Regular cardiac myocyte (primary cell): ENCODE results near the gene MRPL16. TPM values are rescaled to one million over a fixed set of nuclear protein-coding genes. Genes with fewer than 3 reads are reported as not detected.

Experiments
- total RNA-seq: library from RNA; depleted of rRNA; stranded (reverse); fragments of >200 nt; gene quantifications from 2 replicates; pipeline ENCODE4 v1.2.3, GENCODE V29; 2014

MRPL16 gene
- total RNA-seq: 29.0 and 45.1 TPM in 2 replicates

DNA sequence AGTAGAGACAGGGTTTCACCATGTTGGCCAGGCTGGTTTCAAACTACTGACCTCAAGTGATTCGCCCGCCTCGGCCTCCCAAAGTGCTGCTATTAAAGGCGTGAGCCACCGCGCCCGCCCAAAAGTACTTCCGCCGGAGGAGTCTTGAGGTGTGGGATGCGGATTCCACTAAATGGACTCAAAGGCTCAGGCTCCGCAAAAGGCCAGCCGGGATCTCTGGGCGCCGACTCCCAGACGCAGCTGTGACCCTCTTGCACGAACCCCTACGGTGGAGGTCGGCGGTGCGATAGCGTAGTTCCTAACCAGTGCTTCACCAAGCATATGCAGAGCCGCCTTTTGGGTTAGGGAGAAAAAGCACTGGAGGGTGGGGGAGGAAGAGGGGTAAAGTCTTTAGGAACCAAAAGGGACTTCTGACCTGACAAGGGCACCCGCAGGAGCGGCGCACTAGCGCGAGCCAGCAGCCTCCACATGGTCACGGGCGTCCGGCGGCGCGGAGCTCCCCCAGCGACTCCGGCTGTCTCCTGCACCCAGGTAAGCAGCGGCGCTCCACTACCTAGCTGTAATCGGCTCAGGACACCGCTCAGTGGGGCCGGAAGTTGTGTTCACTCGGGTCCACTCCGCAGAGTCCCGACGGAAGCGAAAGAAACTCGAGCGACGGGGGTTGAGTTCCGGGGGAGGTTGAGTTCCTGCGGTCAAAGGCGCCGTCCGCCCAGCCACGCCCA is at the start of gene MRPL16:
Gene MRPL16 (minus strand): TSS at position 590 of the 722 bp plus-strand sequence. CDS start 120 bp downstream, at position 470.

DNA sequence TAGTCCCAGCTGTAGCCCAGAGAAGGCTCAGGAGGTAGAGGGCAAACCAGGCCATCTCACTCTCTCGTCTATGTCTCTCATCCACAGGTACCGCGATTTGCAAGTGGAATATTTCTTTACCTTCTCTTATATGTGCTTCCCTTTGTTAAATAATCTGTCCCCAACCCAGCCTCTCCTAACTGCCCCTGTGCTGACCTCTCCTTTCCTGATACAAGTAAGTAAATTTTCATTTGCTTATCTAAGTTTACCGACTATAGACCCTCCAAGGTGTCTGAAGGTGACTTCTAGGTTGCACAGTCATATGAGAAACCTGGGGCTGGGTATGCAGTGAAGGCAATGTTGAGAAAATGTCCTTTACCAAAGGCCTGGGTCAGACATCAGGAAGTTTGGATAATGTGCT is 34.8 kb upstream of the MRPL16 start, which contains the start of gene CBLIF:
Gene CBLIF (minus strand): TSS at position 101 of the 400 bp plus-strand sequence. CDS start 46 bp downstream, at position 55.

Other genes with a start within 250 kb of the MRPL16 start
- gene OSBP, start 195.0 kb downstream of the MRPL16 start, total RNA-seq: 29.1 and 30.4 TPM in 2 replicates
- gene PATL1, start 141.7 kb downstream of the MRPL16 start, total RNA-seq: 4.5 and 5.2 TPM in 2 replicates
- gene OR10V1, start 96.9 kb downstream of the MRPL16 start, total RNA-seq: not detected in 2 replicates
- gene STX3, start 55.4 kb downstream of the MRPL16 start, total RNA-seq: 13.8 and 24.0 TPM in 2 replicates
- gene CBLIF, start 34.7 kb upstream of the MRPL16 start, total RNA-seq: not detected in 2 replicates
- not detected in 2 replicates for gene TCN1, start 55.7 kb upstream of the MRPL16 start, total RNA-seq
- gene OOSP3, start 68.0 kb upstream of the MRPL16 start, total RNA-seq: not detected in 2 replicates
- gene OOSP1, start 127.7 kb upstream of the MRPL16 start, total RNA-seq: not detected in 2 replicates
- not detected in 2 replicates for gene OOSP4A, start 153.3 kb upstream of the MRPL16 start, total RNA-seq
- gene OOSP4B, start 206.4 kb upstream of the MRPL16 start, total RNA-seq: not detected in 2 replicates
- gene OOSP2, start 229.6 kb upstream of the MRPL16 start, total RNA-seq: not detected in 2 replicates
- gene MS4A3, start 245.9 kb upstream of the MRPL16 start, total RNA-seq: not detected in 2 replicates